NT2/D1 (cell line): Measurements from ENCODE around the gene PLEKHA6.

Experiments
- YY1 ChIP-seq: IDR thresholded peaks from 2 replicates; pipeline ENCODE4 v1.6.1; 2011; ENCODE audit not compliant: insufficient read length, insufficient read depth
- ZNF274 ChIP-seq: IDR thresholded peaks from 2 replicates; pipeline ENCODE4 v1.6.1; 2011; ENCODE audit warnings: mild to moderate bottlenecking, low read depth, low read length

DNA sequence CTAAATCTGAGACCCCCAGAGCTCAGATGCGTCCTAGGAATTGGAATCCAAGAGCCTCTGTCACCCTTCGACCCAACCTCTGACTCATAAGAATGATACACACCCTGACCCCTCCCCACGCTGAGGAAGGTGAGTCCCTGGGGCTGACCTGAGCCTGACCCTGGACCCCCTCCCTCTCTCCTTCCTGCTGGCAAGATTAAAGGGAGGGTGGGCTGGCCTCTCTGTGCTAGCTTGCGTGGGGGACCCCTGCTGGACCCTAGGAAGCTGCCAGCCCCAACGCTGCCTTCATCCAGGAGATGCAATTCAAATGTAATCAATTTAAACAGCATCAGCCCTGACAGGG lies 627 bp downstream of the PLEKHA6 start:
- TF ChIP-seq YY1 (no peak), ZNF274 (no peak)
